Measurements from ENCODE around the gene CCDC59.

CCDC59 gene

GRCh38 chr12:82319276-82319675 is 38.9 kb downstream of the CCDC59 start:
- no peak for DNase-seq (ENCODE audit: low spot score)

- no peak for DNase-seq (ENCODE audit: low spot score)
Observed at GRCh38 chr12:82314406-82314892, 43.7 kb downstream of the CCDC59 start.
